Stimulated activated CD4-positive, alpha-beta T cell treated with anti-CD3 and anti-CD28 coated beads, Interleukin-15, amount 100 ng/mL, for 1 hour (primary cell): ENCODE results near the gene EPB42.

ENCODE experiments used
- DNase-seq, 2 donors: peaks; one replicate each; pipeline ENCODE4 v3.0.0-alpha.2; 2020; ENCODE audit warnings: low read depth in 1 of 2, low spot score in 1 of 2

EPB42 gene

GRCh38 chr15:43220991-43221403, at the start of gene EPB42:
TSS of gene EPB42 (minus strand) at chr15:43221018. CDS start at chr15:43220825, 193 bp downstream.
- DNase-seq, result no peak

GRCh38 chr15:43270113-43270665, 49.4 kb upstream of the EPB42 start:
- DNase-seq, result no peak

GRCh38 chr15:43268111-43269105, 47.6 kb upstream of the EPB42 start:
- DNase-seq, result no peak

GRCh38 chr15:43267439-43267838, 46.6 kb upstream of the EPB42 start:
- DNase-seq, result no peak

- DNase-seq, result no peak
Observed at GRCh38 chr15:43266834-43267233, 46.0 kb upstream of the EPB42 start, which contains the start of gene TGM5. TSS of gene TGM5 (minus strand) at chr15:43266928. CDS start at chr15:43266849, 79 bp downstream.

GRCh38 chr15:43266386-43266785, 45.6 kb upstream of the EPB42 start:
- DNase-seq, result no peak

- DNase-seq, result no peak
Observed at GRCh38 chr15:43260011-43260615, 39.3 kb upstream of the EPB42 start.

GRCh38 chr15:43258781-43259180, 38.0 kb upstream of the EPB42 start:
- no peak for DNase-seq

- DNase-seq, result no peak
Observed at GRCh38 chr15:43256341-43256740, 35.5 kb upstream of the EPB42 start.

- no peak for DNase-seq
Observed at GRCh38 chr15:43255376-43255775, 34.6 kb upstream of the EPB42 start.

- DNase-seq, result no peak
Observed at GRCh38 chr15:43253431-43254403, 32.9 kb upstream of the EPB42 start.

- DNase-seq, result no peak
Observed at GRCh38 chr15:43251871-43252250, 31.0 kb upstream of the EPB42 start.

- no peak for DNase-seq
Observed at GRCh38 chr15:43251185-43251870, 30.5 kb upstream of the EPB42 start.

GRCh38 chr15:43250785-43251184, 30.0 kb upstream of the EPB42 start:
- no peak for DNase-seq

GRCh38 chr15:43249699-43250203, 28.9 kb upstream of the EPB42 start:
- DNase-seq, result no peak

GRCh38 chr15:43249236-43249635, 28.4 kb upstream of the EPB42 start:
- DNase-seq, result no peak

- DNase-seq, result no peak
Observed at GRCh38 chr15:43246261-43246774, 25.5 kb upstream of the EPB42 start.

GRCh38 chr15:43244092-43244491, 23.3 kb upstream of the EPB42 start:
- DNase-seq, result no peak

- DNase-seq, result no peak
Observed at GRCh38 chr15:43243020-43243645, 22.3 kb upstream of the EPB42 start.
